ENCODE measurements around the gene ALOX15. TPM values are rescaled to one million over a fixed set of nuclear protein-coding genes. Genes with fewer than 3 reads are reported as not detected.
"Not testable (repeated sequence)": the region's sequence is repeated elsewhere in the genome, so short reads cannot be mapped to it uniquely, and the experiment has no call there.

Gene ALOX15
- total RNA-seq, 2 donors from 2014 or later, result 0.12 to 0.36 TPM

GRCh38 chr17:4658478-4659305, 17.2 kb upstream of the ALOX15 start:
- DNase-seq, result no peak
- intact Hi-C loops (cut with DNase I, micrococcal nuclease), result no loop called here
- no peak for ATAC-seq

- ATAC-seq, result no peak
- intact Hi-C loops (cut with DNase I, micrococcal nuclease), result no loop called here
- DNase-seq, result no peak
These were observed 16.2 kb upstream of the ALOX15 start for GRCh38 chr17:4657678-4658077.

GRCh38 chr17:4655933-4656332, 14.5 kb upstream of the ALOX15 start:
- DNase-seq; intact Hi-C loops (cut with DNase I, micrococcal nuclease): not testable (repeated sequence)

GRCh38 chr17:4652997-4653396, 11.5 kb upstream of the ALOX15 start:
- intact Hi-C loops (cut with DNase I, micrococcal nuclease), result no loop called here
- ATAC-seq, result no peak

More at GRCh38 chr17:4655933-4656332, 14.5 kb upstream of the ALOX15 start:
- not testable (repeated sequence) for ATAC-seq

GRCh38 chr17:4648741-4649140, 7.3 kb upstream of the ALOX15 start:
- intact Hi-C loops (cut with DNase I, micrococcal nuclease), result no loop called here
- ATAC-seq (peak; percentile 95), DNase-seq (peak; percentile 49 to 55)

More at GRCh38 chr17:4652997-4653396, 11.5 kb upstream of the ALOX15 start:
- no peak for DNase-seq

- no peak for DNase-seq
- intact Hi-C loops (cut with DNase I, micrococcal nuclease), result no loop called here
- ATAC-seq, result no peak
These were observed 4.2 kb upstream of the ALOX15 start for GRCh38 chr17:4645642-4646041.

- ATAC-seq (peak; percentile 82), DNase-seq (peak; percentile 57 to 63)
- intact Hi-C loops (cut with DNase I, micrococcal nuclease), result no loop called here
These were observed 2.2 kb upstream of the ALOX15 start for GRCh38 chr17:4643676-4644075.

- intact Hi-C loops (cut with DNase I, micrococcal nuclease), result no loop called here
- DNase-seq (no peak), ATAC-seq (no peak)
These were observed 808 bp upstream of the ALOX15 start for GRCh38 chr17:4642286-4642685.

GRCh38 chr17:4640569-4641188, 799 bp downstream of the ALOX15 start:
- ATAC-seq; DNase-seq; intact Hi-C loops (cut with DNase I, micrococcal nuclease): not testable (repeated sequence)

- DNase-seq (peak; percentile 33 to 37), ATAC-seq (peak; percentile 54)
- intact Hi-C loops (cut with DNase I, micrococcal nuclease), result not testable (repeated sequence)
These were observed 2.0 kb downstream of the ALOX15 start for GRCh38 chr17:4639301-4640059.

GRCh38 chr17:4638766-4639165, 2.7 kb downstream of the ALOX15 start:
- intact Hi-C loops (cut with DNase I, micrococcal nuclease); DNase-seq; ATAC-seq: not testable (repeated sequence)

- intact Hi-C loops (cut with DNase I, micrococcal nuclease), result no loop called here
- ATAC-seq (no peak), DNase-seq (no peak)
These were observed 4.9 kb downstream of the ALOX15 start for GRCh38 chr17:4636474-4637100.

- intact Hi-C loops (cut with DNase I, micrococcal nuclease), result no loop called here
- ATAC-seq, result no peak
- DNase-seq, result no peak
These were observed 5.6 kb downstream of the ALOX15 start for GRCh38 chr17:4635823-4636375.

- no peak for DNase-seq
- intact Hi-C loops (cut with DNase I, micrococcal nuclease), result no loop called here
- no peak for ATAC-seq
These were observed 6.5 kb downstream of the ALOX15 start for GRCh38 chr17:4634976-4635375.

GRCh38 chr17:4633643-4634042, 7.8 kb downstream of the ALOX15 start:
- ATAC-seq (no peak), DNase-seq (no peak)
- intact Hi-C loops (cut with DNase I, micrococcal nuclease), result no loop called here

GRCh38 chr17:4632581-4632920, 8.9 kb downstream of the ALOX15 start:
- ATAC-seq, result no peak
- intact Hi-C loops (cut with DNase I, micrococcal nuclease), result no loop called here
- DNase-seq, result no peak

- intact Hi-C loops (cut with DNase I, micrococcal nuclease), result no loop called here
- ATAC-seq, result no peak
- no peak for DNase-seq
These were observed 9.5 kb downstream of the ALOX15 start for GRCh38 chr17:4631836-4632580.

GRCh38 chr17:4631431-4631830, 10.0 kb downstream of the ALOX15 start:
- ATAC-seq, result no peak
- intact Hi-C loops (cut with DNase I, micrococcal nuclease), result no loop called here

More at GRCh38 chr17:4631431-4631830, 10.0 kb downstream of the ALOX15 start:
- DNase-seq, result no peak
